GM19395 (cell line): ENCODE data around the gene EPHB1.
A peak's percentile ranks its signal among the peaks of the same experiment; 100 is the strongest.

ENCODE experiments used
- ATAC-seq: cut with Tn5 transposase; IDR thresholded peaks from one replicate; pipeline ENCODE4 v1.9.1; 2021; ENCODE audit warnings: mild to moderate bottlenecking, moderate library complexity; ENCODE audit not compliant: unreplicated experiment

The EPHB1 gene

GRCh38 chr3:134877788-134878187, 82.7 kb downstream of the EPHB1 start:
- no peak for ATAC-seq

- ATAC-seq = no peak
These were observed 84.9 kb downstream of the EPHB1 start for GRCh38 chr3:134879990-134880389.

GRCh38 chr3:134880431-134880830, 85.4 kb downstream of the EPHB1 start:
- ATAC-seq = no peak

GRCh38 chr3:134881305-134881704, 86.2 kb downstream of the EPHB1 start:
- ATAC-seq = no peak

- no peak for ATAC-seq
These were observed 88.8 kb downstream of the EPHB1 start for GRCh38 chr3:134883697-134884385.

GRCh38 chr3:134885877-134886621, 91.0 kb downstream of the EPHB1 start:
- ATAC-seq = peak; percentile 93

- ATAC-seq = no peak
These were observed 91.9 kb downstream of the EPHB1 start for GRCh38 chr3:134886991-134887390.

- ATAC-seq = no peak
These were observed 92.5 kb downstream of the EPHB1 start for GRCh38 chr3:134887536-134887935.

GRCh38 chr3:134892326-134892725, 97.3 kb downstream of the EPHB1 start:
- ATAC-seq = no peak

- no peak for ATAC-seq
These were observed 97.7 kb downstream of the EPHB1 start for GRCh38 chr3:134892761-134893160.

- no peak for ATAC-seq
These were observed 99.5 kb downstream of the EPHB1 start for GRCh38 chr3:134894533-134894932.

- ATAC-seq = no peak
These were observed 100.1 kb downstream of the EPHB1 start for GRCh38 chr3:134895181-134895580.

- no peak for ATAC-seq
These were observed 101.1 kb downstream of the EPHB1 start for GRCh38 chr3:134896141-134896540.

- no peak for ATAC-seq
These were observed 101.6 kb downstream of the EPHB1 start for GRCh38 chr3:134896696-134897095.

- no peak for ATAC-seq
These were observed 102.5 kb downstream of the EPHB1 start for GRCh38 chr3:134897391-134898141.

GRCh38 chr3:134898181-134898754, 103.2 kb downstream of the EPHB1 start:
- no peak for ATAC-seq

GRCh38 chr3:134899786-134900185, 104.7 kb downstream of the EPHB1 start:
- no peak for ATAC-seq

- ATAC-seq = no peak
These were observed 105.4 kb downstream of the EPHB1 start for GRCh38 chr3:134900482-134900881.

GRCh38 chr3:134901461-134901860, 106.4 kb downstream of the EPHB1 start:
- ATAC-seq = no peak

- ATAC-seq = peak; percentile 52
These were observed 108.8 kb downstream of the EPHB1 start for GRCh38 chr3:134903837-134904236.

- ATAC-seq = peak; percentile 95
These were observed 109.2 kb downstream of the EPHB1 start for GRCh38 chr3:134904241-134904771.
